Stimulated activated naive CD4-positive, alpha-beta T cell (primary cell): ENCODE measurements around the gene KL.

ENCODE experiments used
- DNase-seq, 6 experiments: peaks; one replicate each; lab custom pipeline; 2025; lab: John Stamatoyannopoulos, UW

KL gene

GRCh38 chr13:33004511-33004910 is 11.7 kb upstream of the KL start:
- DNase-seq = no peak

GRCh38 chr13:33006134-33006533 is 10.1 kb upstream of the KL start:
- DNase-seq = no peak

DNA sequence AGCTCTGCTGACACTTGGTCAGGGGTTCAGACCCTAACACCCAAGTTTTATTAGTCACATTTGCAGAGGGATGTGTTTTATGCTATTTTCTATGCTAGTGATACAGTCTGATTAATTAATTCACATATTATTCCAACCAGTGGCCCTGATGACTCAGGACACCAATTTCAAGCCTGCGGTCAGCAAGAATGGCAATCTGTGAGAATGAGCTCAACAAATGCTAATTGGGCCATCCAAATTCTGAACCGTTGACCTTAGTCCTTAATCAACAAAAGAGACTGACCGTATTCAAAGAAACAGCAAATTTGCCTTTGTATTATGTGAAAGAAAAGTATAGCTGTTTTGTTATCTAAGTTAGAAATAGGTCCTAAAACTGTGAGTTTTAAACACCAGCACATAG is 9.6 kb upstream of the KL start:
- DNase-seq = no peak

GRCh38 chr13:33007237-33007636 is 9.0 kb upstream of the KL start:
- no peak for DNase-seq

GRCh38 chr13:33007950-33008349 is 8.3 kb upstream of the KL start:
- no peak for DNase-seq

- DNase-seq = no peak
Measured at GRCh38 chr13:33008946-33009722, 7.1 kb upstream of the KL start.

- DNase-seq = no peak
Measured at GRCh38 chr13:33011828-33012470, 4.3 kb upstream of the KL start.

- DNase-seq = no peak
Measured at GRCh38 chr13:33014291-33014690, 1.9 kb upstream of the KL start.

DNA sequence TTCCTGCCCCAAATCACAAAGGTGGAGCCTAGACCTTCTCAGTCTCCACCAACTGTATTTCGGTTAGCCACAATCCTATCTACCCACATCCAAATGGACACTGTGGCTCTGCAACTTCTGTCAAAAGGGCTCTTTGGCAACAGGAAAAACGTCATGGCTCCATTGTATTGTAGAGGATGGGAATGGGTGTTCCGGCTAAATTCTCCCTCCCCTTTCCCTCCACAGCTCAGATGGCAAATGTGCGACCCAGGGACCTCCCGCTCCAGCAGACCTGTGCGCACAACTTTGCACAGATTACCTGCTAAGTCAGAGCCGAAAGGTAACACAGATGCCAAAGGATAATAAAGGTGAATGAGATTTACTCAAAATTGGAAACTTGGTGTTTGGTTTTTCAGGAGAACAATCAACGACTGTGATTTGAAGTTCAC is 968 bp upstream of the KL start:
- no peak for DNase-seq

GRCh38 chr13:33015791-33016323 is 366 bp upstream of the KL start:
- no peak for DNase-seq

DNA sequence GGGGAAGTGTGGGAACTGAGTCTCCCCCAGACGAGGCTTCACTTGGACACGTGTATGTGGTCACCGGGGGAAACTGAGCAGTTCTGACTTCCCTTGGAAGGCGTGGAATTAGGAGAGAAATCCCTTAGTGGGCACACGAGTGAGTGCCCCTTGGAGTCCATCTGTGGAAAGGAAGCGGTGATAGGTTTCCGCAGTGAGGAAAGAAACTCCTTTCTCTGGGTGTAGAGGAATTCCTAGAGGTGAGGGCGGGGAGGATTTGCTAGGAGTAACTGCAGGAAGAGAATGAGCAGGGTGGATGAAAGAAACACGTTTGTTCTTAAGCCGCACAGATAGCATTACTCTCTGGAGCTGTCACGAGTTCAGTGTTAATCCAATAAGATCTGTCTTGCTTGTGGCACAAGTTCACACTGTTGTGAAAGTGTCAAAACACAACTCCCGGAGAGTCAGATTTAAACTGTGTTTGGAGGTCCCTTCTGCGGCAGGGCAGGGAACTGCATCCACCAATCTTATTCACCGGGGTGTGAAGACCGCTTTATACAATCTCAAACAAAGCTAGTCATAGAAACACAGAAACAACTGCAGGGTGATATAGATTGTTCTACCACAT is 1.2 kb downstream of the KL start:
- DNase-seq = peak in 1 of 6 experiments; percentile 3

DNA sequence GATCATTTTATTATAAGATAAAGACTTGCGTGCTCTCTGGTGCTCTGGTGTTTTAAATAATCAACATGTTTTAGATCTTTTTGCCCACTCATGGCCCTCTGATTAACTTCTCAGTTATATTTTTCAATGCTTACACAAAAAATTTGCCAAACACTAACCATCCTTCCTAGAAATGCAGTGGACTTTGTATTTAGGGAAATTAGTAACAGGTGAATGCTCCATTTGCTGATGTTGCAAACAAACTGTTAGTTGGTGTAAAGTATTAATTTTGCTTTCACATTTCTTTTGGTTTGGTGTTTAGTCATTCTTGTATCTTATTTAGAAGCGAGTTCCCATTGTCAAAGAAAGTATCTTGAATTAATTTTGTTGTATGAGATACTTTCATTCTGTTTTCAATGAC is 2.7 kb downstream of the KL start:
- DNase-seq = no peak

GRCh38 chr13:33022986-33023385 is 6.8 kb downstream of the KL start:
- DNase-seq = no peak

GRCh38 chr13:33025220-33025744 is 9.1 kb downstream of the KL start:
- DNase-seq = no peak

DNA sequence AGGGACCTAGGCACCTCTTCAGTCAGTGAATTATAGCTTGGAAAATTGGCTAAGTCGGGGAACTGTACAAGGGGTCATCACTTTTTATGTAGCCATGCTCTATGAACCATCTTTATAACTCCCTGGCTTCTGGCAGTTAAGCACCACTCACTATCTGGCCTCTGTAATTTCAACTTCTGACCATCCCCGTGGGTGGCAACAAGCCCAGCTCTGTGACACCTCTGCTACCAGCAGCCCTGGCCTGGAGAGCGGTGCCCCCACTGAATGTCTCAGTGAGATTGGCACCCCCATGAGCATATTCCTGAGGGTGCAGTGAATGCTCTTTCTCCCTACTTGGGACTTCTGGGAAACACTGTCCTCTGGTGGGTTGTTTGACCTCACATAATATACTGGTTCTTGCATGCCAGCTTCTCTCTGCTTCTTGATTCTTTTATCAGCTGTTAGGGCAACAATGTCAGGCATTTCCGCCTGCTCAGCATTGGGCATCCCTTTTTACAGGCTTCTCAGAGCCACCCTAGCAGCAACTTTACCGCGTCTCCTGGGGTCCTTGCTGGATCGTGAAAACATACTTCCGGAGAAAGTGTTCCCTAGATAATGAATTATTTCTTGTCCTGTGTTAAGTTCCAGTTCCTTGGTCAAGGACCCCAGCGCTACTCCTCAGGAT is 10.4 kb downstream of the KL start:
- DNase-seq = no peak

GRCh38 chr13:33028620-33029019 is 12.4 kb downstream of the KL start:
- no peak for DNase-seq

GRCh38 chr13:33031277-33031676 is 15.1 kb downstream of the KL start:
- DNase-seq = no peak

GRCh38 chr13:33032037-33032625 is 15.9 kb downstream of the KL start:
- DNase-seq = no peak

DNA sequence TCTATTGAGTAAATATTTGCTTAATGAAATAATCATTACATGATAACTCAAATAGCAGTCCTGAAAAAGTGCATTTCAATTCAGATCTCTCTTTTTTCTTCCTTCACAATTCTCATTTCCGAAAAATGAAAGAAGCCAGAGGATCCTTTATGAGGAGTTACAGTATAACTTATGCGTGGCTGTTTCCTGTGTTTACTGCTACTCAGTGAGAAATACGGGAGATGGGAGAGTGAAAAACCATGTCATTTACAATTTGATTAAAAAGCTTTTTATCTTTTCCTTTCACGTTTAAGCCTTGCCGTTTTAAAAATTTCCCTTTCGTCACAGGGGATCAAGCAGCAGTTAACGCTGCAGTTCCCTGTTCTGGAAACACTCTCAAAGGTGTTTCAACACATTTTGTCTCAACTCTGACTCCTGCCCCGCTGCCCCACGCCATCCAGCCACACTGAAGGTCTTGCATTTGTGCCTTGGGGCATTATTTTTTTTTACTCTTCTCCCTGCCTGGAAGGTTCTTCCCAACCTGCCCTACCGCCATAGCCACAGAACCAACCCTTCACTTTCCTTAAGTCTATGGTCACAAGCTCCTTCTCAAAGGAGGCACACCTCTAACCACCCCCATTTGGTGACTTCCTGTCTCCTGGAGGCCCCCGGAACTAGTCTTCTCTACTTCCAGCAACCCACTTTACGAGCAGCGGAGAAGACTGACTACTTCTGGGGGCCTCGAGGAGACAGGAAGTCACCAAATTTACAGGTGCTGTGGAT is 17.0 kb downstream of the KL start:
- peak in 3 of 6 experiments; percentile 20 to 39 (median 29) for DNase-seq

DNA sequence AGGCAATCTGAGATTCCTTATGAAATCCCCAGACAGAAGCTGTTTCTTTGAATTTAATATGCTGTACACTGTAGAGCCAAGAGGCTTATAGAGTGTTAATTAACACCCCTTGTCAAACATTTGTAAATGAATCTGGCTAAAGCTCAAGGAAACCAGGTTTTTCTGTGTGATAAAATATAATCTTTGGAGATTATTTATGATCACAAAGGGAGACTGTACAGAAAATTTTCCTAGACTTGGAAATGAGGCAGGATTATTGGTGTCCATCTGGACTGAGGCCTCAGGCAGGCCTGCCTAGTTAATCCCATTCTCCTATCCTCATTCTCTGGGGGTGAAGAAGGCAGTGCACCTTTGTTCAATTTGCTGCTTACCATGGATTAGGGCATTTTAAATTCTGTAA is 17.8 kb downstream of the KL start:
- DNase-seq = no peak

DNA sequence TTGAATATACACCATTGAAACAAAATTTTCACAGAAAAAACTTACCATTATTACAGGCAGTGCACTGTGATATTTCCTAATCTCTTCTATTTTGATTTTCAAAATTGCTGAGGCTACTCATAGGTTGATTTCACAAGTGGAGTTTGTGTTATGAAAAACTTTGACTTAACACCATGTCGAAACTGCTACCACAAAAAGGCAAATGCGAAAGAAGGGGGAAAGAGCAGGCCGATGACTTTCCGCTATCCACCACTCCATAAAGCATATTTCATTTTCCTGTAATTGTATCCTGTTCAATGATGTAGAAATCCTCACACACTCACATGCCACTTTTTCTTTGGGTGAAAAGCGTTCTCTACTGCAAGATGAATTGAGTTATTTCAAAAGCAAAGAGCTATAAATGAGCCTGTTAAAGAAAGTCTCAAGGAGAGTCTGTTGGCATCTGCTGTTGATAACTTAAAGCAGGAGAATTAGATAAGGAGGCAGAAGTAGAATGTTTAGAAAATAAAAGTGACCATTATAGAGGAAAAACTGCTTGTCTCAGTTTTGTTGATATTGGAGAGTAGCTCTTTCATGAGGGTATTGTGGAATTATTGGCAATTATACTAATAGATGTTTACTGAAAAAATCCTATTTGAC is 18.8 kb downstream of the KL start:
- no peak for DNase-seq
